ENCODE data around the gene VPS13C.

DNA sequence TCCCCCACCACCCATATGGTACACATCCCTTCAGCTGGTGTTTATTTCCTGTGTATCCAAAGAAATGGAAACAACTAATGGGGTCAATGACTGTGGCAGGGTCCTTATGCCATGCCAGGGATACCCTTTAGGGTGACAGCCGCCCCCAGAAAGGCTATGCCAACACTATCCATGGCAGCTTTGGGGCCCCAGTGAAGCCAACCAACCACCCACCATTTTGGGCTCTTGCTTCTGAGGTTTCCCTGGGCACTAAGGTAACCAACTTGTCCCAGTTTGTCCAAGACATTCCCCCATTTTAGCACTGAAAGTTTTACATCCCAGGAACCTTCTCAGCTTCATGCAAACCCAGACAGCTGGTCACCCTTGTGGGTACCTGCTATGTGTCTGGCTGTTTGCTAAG lies 233.1 kb downstream of the VPS13C start:
- no peak for TF ChIP-seq NFIC (IDR thresholded peaks at IDR 0.05)
- TF ChIP-seq CREB1 (IDR thresholded peaks at IDR 0.05; ENCODE audit: low read depth), result no peak
- no peak for TF ChIP-seq TAF1 (IDR thresholded peaks at IDR 0.05; ENCODE audit: low read depth)
- no peak for TF ChIP-seq YY1 (IDR thresholded peaks at IDR 0.05; ENCODE audit: low read depth)
- TF ChIP-seq TEAD4 (IDR thresholded peaks at IDR 0.05), result no peak
- no peak for TF ChIP-seq ZBTB7A (IDR thresholded peaks at IDR 0.05; ENCODE audit: low read depth)
